SJCRH30 (cell line): ENCODE measurements around the gene WDFY4. TPM values are rescaled to one million over a fixed set of nuclear protein-coding genes. Genes with fewer than 3 reads are reported as not detected.

Experiments used
- DNase-seq, 2 experiments: peaks; one replicate each; pipeline ENCODE4 v3.0.0-alpha.2; 2015 to 2020
- H3K27ac ChIP-seq: fragments of 250-450 bp; sonication (Bioruptor Pico); 2 replicates; pipeline ENCODE4 v1.5.1; 2020; ENCODE audit warnings: mild to moderate bottlenecking, moderate library complexity
- H3K27me3 ChIP-seq: fragments of 250-450 bp; sonication (Bioruptor Pico); 2 replicates; pipeline ENCODE4 v1.5.1; 2020; ENCODE audit warnings: mild to moderate bottlenecking, moderate library complexity
- H3K36me3 ChIP-seq: fragments of 250-450 bp; sonication (Bioruptor Pico); 2 replicates; pipeline ENCODE4 v1.5.1; 2020; ENCODE audit warnings: mild to moderate bottlenecking, moderate library complexity
- H3K4me1 ChIP-seq: fragments of 250-450 bp; sonication (Bioruptor Pico); 2 replicates; pipeline ENCODE4 v1.5.1; 2020; ENCODE audit warnings: mild to moderate bottlenecking, moderate library complexity
- H3K4me3 ChIP-seq: fragments of 250-450 bp; sonication (Bioruptor Pico); 2 replicates; pipeline ENCODE4 v1.5.1; 2020; ENCODE audit warnings: mild to moderate bottlenecking, moderate library complexity
- H3K9me3 ChIP-seq: fragments of 250-450 bp; sonication (Bioruptor Pico); replicated peaks from 2 replicates; pipeline ENCODE4 v1.5.1; 2020; ENCODE audit warnings: mild to moderate bottlenecking, moderate library complexity
- total RNA-seq: library from RNA; depleted of rRNA; stranded (reverse); fragments of >200 nt; shearing (Covaris generic); gene quantifications from 2 replicates; pipeline ENCODE4 v1.2.3, GENCODE V29; 2014

The WDFY4 gene
- total RNA-seq, 1 experiment from 2014 or later, result not detected

- Histone ChIP-seq H3K27me3 (no peaks in the 10 kb centered on the region), H3K4me1 (no peaks in the 10 kb centered on the region), H3K4me3 (no peak overlapping the region), H3K27ac (no peak overlapping the region), H3K36me3 (no peaks in the 10 kb centered on the region), H3K9me3 (no peaks in the 10 kb centered on the region)
- DNase-seq, result no peak
These were observed 12.6 kb upstream of the WDFY4 start for GRCh38 chr10:48671914-48672595.

DNA sequence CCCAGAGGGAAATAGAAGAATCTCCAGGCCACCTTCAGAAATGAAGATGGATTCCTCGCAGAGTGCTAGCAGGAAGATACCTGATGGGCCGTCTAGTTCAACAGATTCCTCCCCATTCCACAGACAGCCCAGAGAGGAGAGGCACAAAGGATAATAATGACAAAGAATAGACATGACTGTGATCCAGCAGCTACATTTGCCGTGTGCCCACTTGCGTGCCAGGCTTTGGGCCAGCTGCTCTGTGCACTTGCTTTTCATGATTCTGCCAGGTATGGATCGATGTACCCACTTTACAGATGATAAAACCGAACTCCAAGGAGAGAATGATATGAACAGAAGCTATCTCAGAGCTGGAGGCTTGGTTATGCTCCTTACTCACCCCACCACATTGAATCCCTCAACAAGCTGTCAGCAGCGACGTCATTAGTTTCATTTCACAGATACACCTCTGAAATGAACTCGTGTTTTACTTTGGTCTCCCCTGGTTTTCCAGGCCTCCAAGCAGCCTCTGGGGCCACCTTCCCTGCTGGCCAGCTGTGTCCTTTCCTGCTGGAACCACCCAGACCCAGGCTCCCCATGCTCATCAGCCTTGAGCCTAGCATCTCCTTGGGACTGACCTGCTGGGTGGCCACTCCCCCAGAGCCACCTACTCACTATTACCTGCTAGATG lies 11.9 kb upstream of the WDFY4 start:
- Histone ChIP-seq H3K27ac (no peak overlapping the region), H3K9me3 (no peaks in the 10 kb centered on the region), H3K4me1 (no peaks in the 10 kb centered on the region), H3K4me3 (no peak overlapping the region), H3K27me3 (no peaks in the 10 kb centered on the region), H3K36me3 (no peaks in the 10 kb centered on the region)
- no peak for DNase-seq

GRCh38 chr10:48677625-48678024 lies 7.0 kb upstream of the WDFY4 start:
- no peak for DNase-seq
- H3K27ac ChIP-seq, result no peak overlapping the region
- no peaks in the 10 kb centered on the region for H3K4me1 ChIP-seq
- H3K4me3 ChIP-seq, result no peak overlapping the region
- no peaks in the 10 kb centered on the region for H3K9me3 ChIP-seq
- no peaks in the 10 kb centered on the region for H3K27me3 ChIP-seq
- H3K36me3 ChIP-seq, result no peaks in the 10 kb centered on the region

DNA sequence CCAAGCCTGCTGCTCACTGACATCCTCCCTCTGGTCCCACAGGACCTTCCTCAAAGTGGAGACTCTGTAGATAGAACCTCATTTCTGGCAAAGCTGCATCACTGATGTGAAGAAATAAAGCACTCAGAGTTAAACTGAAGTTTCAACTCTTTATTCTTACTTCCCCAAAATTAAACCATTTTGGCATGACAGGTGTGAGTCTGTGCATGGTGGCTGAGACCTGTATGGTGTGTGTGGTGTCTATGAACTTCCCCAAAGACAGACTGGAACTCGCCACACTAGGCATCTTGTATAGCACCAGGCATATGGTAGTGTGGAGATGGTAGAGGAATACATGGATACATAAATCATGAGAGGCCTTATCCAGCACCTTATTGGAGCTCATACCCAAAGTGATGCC lies 6.6 kb upstream of the WDFY4 start:
- Histone ChIP-seq H3K4me3 (no peak overlapping the region), H3K9me3 (no peaks in the 10 kb centered on the region)
- no peak for DNase-seq

DNA sequence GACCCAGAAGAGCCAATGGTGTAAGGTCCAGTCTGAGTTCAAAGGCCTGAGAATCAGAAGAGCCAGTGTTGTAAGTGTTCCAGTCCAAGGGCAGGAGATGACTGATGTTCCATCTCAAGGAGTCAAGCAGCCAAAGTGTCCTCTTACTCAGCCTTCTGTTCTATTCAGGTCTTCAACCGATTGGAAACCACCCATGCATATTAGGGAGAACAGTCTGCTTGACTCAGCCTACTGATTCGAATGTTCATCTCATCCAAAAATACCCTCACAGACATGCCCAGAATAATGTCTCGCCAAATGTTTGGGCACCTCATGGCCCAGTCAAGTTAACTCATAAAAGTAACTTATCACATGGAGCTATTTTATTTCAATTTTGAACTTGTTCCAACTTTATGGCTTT lies 2.9 kb upstream of the WDFY4 start:
- Histone ChIP-seq H3K4me3 (no peak overlapping the region), H3K27ac (no peak overlapping the region), H3K36me3 (no peaks in the 10 kb centered on the region), H3K9me3 (no peaks in the 10 kb centered on the region), H3K4me1 (no peaks in the 10 kb centered on the region), H3K27me3 (no peaks in the 10 kb centered on the region)
- DNase-seq, result no peak

More for the DNA sequence above, 6.6 kb upstream of the WDFY4 start:
- Histone ChIP-seq H3K27ac (no peak overlapping the region), H3K27me3 (no peaks in the 10 kb centered on the region), H3K36me3 (no peaks in the 10 kb centered on the region), H3K4me1 (no peaks in the 10 kb centered on the region)

DNA sequence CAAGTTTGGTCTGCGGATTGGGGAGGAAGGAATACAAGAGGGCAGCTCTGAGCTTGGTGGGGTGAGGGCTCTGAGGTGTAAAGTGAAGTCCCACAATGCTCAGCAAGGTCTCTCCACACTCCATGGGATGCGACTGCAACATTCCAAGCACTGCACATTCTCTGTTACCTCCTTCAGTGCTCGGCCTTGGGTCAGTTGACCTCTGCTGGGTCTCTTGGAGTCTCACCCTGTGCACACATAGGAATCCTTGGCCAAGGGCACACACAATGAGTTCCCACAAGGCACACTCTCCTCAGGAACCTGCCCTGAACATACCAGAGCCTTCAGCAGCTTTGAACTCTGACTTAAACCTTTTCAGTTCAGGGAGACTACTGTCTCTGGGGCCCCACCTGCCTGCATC lies 2.4 kb upstream of the WDFY4 start:
- no peaks in the 10 kb centered on the region for H3K36me3 ChIP-seq
- no peak overlapping the region for H3K27ac ChIP-seq
- no peaks in the 10 kb centered on the region for H3K27me3 ChIP-seq
- no peak overlapping the region for H3K4me3 ChIP-seq
- no peaks in the 10 kb centered on the region for H3K4me1 ChIP-seq
- no peaks in the 10 kb centered on the region for H3K9me3 ChIP-seq
- DNase-seq, result no peak

DNA sequence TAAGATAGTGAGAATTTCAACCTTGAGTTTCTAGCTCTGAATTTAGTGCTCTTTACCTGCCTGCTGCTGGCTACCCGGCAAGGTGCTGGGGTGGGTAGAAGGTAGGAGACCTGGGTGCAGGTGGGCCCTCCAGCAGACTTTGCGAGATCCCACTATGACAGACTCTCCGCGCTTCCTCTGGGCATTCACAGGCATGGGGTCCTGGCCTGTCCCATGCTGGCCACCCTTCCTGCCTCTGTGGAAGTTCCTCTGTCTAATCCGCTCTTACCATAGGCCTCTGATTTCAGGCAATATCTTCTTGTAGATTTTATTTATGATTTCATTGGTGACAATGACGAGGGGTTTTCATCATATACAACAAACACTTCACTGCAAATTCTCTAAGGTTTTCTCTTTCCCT lies 1.2 kb upstream of the WDFY4 start:
- Histone ChIP-seq H3K4me3 (no peak overlapping the region), H3K9me3 (no peaks in the 10 kb centered on the region), H3K4me1 (no peaks in the 10 kb centered on the region), H3K36me3 (no peaks in the 10 kb centered on the region), H3K27ac (no peak overlapping the region), H3K27me3 (no peaks in the 10 kb centered on the region)
- DNase-seq, result no peak

- DNase-seq, result no peak
- H3K27me3 ChIP-seq, result no peaks in the 10 kb centered on the region
- no peaks in the 10 kb centered on the region for H3K4me1 ChIP-seq
- no peak overlapping the region for H3K27ac ChIP-seq
- no peaks in the 10 kb centered on the region for H3K36me3 ChIP-seq
- no peaks in the 10 kb centered on the region for H3K9me3 ChIP-seq
- H3K4me3 ChIP-seq, result no peak overlapping the region
These were observed 805 bp upstream of the WDFY4 start for GRCh38 chr10:48683868-48684267.

GRCh38 chr10:48684463-48684791 lies 246 bp upstream of the WDFY4 start:
- Histone ChIP-seq H3K36me3 (no peaks in the 10 kb centered on the region), H3K4me1 (no peaks in the 10 kb centered on the region), H3K27me3 (no peaks in the 10 kb centered on the region), H3K27ac (no peak overlapping the region), H3K4me3 (no peak overlapping the region), H3K9me3 (no peaks in the 10 kb centered on the region)
- no peak for DNase-seq

- Histone ChIP-seq H3K27me3 (no peaks in the 10 kb centered on the region), H3K9me3 (no peaks in the 10 kb centered on the region), H3K27ac (no peak overlapping the region), H3K4me3 (no peak overlapping the region), H3K36me3 (no peaks in the 10 kb centered on the region), H3K4me1 (no peaks in the 10 kb centered on the region)
- DNase-seq, result no peak
These were observed 1.1 kb downstream of the WDFY4 start for GRCh38 chr10:48685731-48686130.

DNA sequence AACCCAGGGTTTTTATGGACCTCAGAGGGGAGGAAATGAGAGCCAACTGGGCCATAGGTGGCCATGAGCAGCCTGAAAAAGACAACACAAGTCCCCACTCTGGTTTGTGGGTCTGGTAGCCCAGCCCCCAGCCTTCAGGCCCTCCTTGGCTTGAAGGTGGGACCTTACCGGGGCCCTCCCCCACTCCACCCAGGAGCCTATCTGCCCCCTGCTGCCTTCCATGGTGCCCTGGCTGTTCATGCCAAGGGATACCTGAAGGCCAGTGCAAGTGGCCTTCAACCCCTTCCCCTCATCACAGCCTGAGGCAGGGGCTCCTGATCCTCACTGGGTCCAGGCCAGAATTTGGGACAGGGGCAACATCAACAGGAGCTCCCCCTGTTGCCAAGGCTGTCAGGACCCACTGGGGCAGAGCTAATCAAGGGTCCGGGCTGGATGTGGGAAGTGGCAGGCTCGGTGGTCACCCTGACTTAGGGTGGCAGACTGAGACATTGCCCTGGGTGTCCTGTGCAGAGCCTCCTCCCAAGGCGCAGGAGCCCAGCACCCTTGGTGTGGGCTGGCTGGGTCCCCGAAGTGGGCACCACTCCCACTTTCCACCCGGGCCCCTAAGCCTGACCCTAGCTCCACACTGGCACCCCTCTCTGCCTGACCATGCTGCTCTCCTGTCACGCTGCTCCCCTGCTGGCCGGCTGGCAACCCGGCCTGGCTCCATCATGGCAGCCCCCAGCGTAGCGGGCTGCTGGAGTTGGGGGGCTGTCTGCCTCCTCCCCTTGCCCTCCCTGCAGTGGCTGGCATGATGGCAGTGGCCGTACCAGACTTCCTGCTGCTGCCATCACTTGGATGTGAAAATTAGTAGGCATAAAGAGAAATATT lies 6.4 kb downstream of the WDFY4 start:
- Histone ChIP-seq H3K4me1 (no peaks in the 10 kb centered on the region), H3K9me3 (no peaks in the 10 kb centered on the region), H3K4me3 (no peak overlapping the region), H3K27me3 (no peaks in the 10 kb centered on the region), H3K27ac (no peak overlapping the region), H3K36me3 (no peaks in the 10 kb centered on the region)
- DNase-seq, result no peak

GRCh38 chr10:48691812-48692528 lies 7.3 kb downstream of the WDFY4 start:
- no peaks in the 10 kb centered on the region for H3K9me3 ChIP-seq
- H3K27me3 ChIP-seq, result no peaks in the 10 kb centered on the region

DNA sequence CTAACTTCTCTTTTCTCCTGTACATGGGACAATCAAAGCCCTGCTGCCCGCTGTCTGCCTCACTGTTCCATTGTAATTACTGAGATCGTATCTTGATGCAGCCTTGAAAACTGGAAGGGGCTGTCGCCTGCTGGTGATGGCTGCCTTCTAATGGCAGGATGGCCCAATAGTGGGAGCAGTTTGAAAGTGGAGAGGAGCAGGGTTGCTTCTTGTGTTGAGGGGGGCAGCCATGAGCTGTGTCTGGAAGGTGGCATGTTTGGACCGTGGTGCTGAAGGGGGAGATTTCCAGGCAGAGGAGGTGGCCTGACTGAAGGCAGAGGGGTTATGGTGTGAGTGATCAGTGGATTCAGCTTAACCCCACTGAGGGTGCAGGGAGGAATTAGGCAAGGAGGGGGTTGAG lies 8.1 kb downstream of the WDFY4 start:
- H3K27me3 ChIP-seq, result no peaks in the 10 kb centered on the region

More at GRCh38 chr10:48691812-48692528, 7.3 kb downstream of the WDFY4 start:
- DNase-seq, result no peak
- Histone ChIP-seq H3K4me1 (no peaks in the 10 kb centered on the region), H3K27ac (no peak overlapping the region), H3K4me3 (no peak overlapping the region), H3K36me3 (no peaks in the 10 kb centered on the region)

GRCh38 chr10:48693206-48693605 lies 8.5 kb downstream of the WDFY4 start:
- no peak overlapping the region for H3K27ac ChIP-seq
- H3K36me3 ChIP-seq, result no peaks in the 10 kb centered on the region
- no peaks in the 10 kb centered on the region for H3K9me3 ChIP-seq
- no peak overlapping the region for H3K4me3 ChIP-seq
- no peaks in the 10 kb centered on the region for H3K4me1 ChIP-seq
- H3K27me3 ChIP-seq, result no peaks in the 10 kb centered on the region
- no peak for DNase-seq

More for the DNA sequence above, 8.1 kb downstream of the WDFY4 start:
- no peak overlapping the region for H3K4me3 ChIP-seq
- H3K36me3 ChIP-seq, result no peaks in the 10 kb centered on the region
- DNase-seq, result no peak
- H3K9me3 ChIP-seq, result no peaks in the 10 kb centered on the region
- no peak overlapping the region for H3K27ac ChIP-seq
- H3K4me1 ChIP-seq, result no peaks in the 10 kb centered on the region
